WTC11 (cell line): Measurements from ENCODE around the gene GNL2. TPM values are rescaled to one million over a fixed set of nuclear protein-coding genes. Genes with fewer than 3 reads are reported as not detected.
"Not testable (repeated sequence)": the region's sequence is repeated elsewhere in the genome, so short reads cannot be mapped to it uniquely, and the experiment has no call there.

Source experiments
- ATAC-seq: fragments of 200-7000 bp; cut with Tn5 transposase; 2 replicates; pipeline ENCODE4 v1.10.0; 2021; ENCODE audit warnings: mild to moderate bottlenecking, moderate library complexity
- CTCF ChIA-PET: fragments of 300-600 bp; sonication (Branson Sonifier 250); formaldehyde crosslinking; loops from one replicate; lab custom pipeline; 2021; ENCODE audit warnings: antibody characterized with exemption; lab: Charles Lee
- POLR2A ChIA-PET: fragments of 350-600 bp; sonication (Branson Sonifier 250); formaldehyde crosslinking; loops from one replicate; lab custom pipeline; 2021; ENCODE audit warnings: antibody characterized with exemption; lab: Charles Lee
- DNase-seq: peaks from one replicate; pipeline ENCODE4 v3.0.0; 2021; ENCODE audit warnings: low spot score
- H3K27ac Mint-ChIP-seq: 2 replicates; pipeline ENCODE4 v1.8.0; 2021; ENCODE audit warnings: mixed read lengths
- H3K27me3 Mint-ChIP-seq: 2 replicates; pipeline ENCODE4 v1.8.0; 2021; ENCODE audit warnings: low read depth, mild to moderate bottlenecking, moderate library complexity, mixed read lengths
- H3K36me3 Mint-ChIP-seq: 2 replicates; pipeline ENCODE4 v1.8.0; 2021; ENCODE audit warnings: mixed read lengths
- H3K4me1 Mint-ChIP-seq: 2 replicates; pipeline ENCODE4 v1.8.0; 2022; ENCODE audit warnings: mixed read lengths
- H3K4me3 Mint-ChIP-seq: 2 replicates; pipeline ENCODE4 v1.8.0; 2021; ENCODE audit warnings: mild to moderate bottlenecking, moderate library complexity, mixed read lengths
- H3K9me3 Mint-ChIP-seq: 2 replicates; pipeline ENCODE4 v1.8.0; 2021; ENCODE audit warnings: mixed read lengths
- ATF6 ChIP-seq: sonication (generic); formaldehyde crosslinking; IDR thresholded peaks from 2 replicates; pipeline ENCODE4 v1.8.1; 2023; ENCODE audit warnings: mild to moderate bottlenecking, missing genetic modification reagents
- EMX1 ChIP-seq: fragments of 250-450 bp; sonication (Bioruptor Pico); IDR thresholded peaks from 2 replicates; pipeline ENCODE4 v1.8.0; 2021; ENCODE audit warnings: mild to moderate bottlenecking
- GRHL2 ChIP-seq: fragments of 250-450 bp; sonication (Bioruptor Pico); IDR thresholded peaks from 2 replicates; pipeline ENCODE4 v1.8.0; 2022; ENCODE audit warnings: mild to moderate bottlenecking, moderate library complexity; ENCODE audit not compliant: insufficient replicate concordance, severe bottlenecking
- IRF2 ChIP-seq: sonication (generic); formaldehyde crosslinking; IDR thresholded peaks from 2 replicates; pipeline ENCODE4 v1.8.0; 2022; ENCODE audit warnings: low read depth, missing genetic modification reagents, borderline replicate concordance
- NR1H2 ChIP-seq: sonication (generic); formaldehyde crosslinking; IDR thresholded peaks from 2 replicates; pipeline ENCODE4 v1.9.0; 2021; ENCODE audit warnings: mild to moderate bottlenecking, moderate library complexity, missing genetic modification reagents
- NR3C1 ChIP-seq: sonication (generic); formaldehyde crosslinking; conservative IDR thresholded peaks from 2 replicates; pipeline ENCODE4 v1.8.1; 2023; ENCODE audit warnings: low read depth, mild to moderate bottlenecking, missing genetic modification reagents
- OVOL2 ChIP-seq: fragments of 250-450 bp; sonication (Bioruptor Pico); IDR thresholded peaks from 2 replicates; pipeline ENCODE4 v1.9.0; 2021; ENCODE audit warnings: mild to moderate bottlenecking, borderline replicate concordance
- ZNF138 ChIP-seq: sonication (generic); formaldehyde crosslinking; conservative IDR thresholded peaks from 2 replicates; pipeline ENCODE4 v1.8.1; 2022; ENCODE audit warnings: mild to moderate bottlenecking, moderate library complexity, missing genetic modification reagents
- ZNF317 ChIP-seq: sonication (generic); formaldehyde crosslinking; IDR thresholded peaks from 2 replicates; pipeline ENCODE4 v1.8.1; 2023; ENCODE audit warnings: low read depth, mild to moderate bottlenecking, moderate library complexity, missing genetic modification reagents, borderline replicate concordance
- total RNA-seq: library from RNA; stranded (reverse); gene quantifications from 3 replicates; pipeline ENCODE4 v1.2.3, GENCODE V29; 2021
- TF ChIP-seq, protein P1 (sequence below): sonication (generic); formaldehyde crosslinking; IDR thresholded peaks from 2 replicates; pipeline ENCODE4 v1.8.0; 2023; ENCODE audit warnings: missing genetic modification reagents, mild to moderate bottlenecking, borderline replicate concordance
- TF ChIP-seq, protein P2 (sequence below): sonication (generic); formaldehyde crosslinking; conservative IDR thresholded peaks from 2 replicates; pipeline ENCODE4 v1.8.1; 2022; ENCODE audit warnings: mild to moderate bottlenecking, missing genetic modification reagents
- TF ChIP-seq, protein P3 (sequence below): sonication (generic); formaldehyde crosslinking; IDR thresholded peaks from 2 replicates; pipeline ENCODE4 v1.8.0; 2022; ENCODE audit warnings: mild to moderate bottlenecking, missing genetic modification reagents
- TF ChIP-seq, protein P4 (sequence below): fragments of 250-450 bp; sonication (Bioruptor Pico); conservative IDR thresholded peaks from 2 replicates; pipeline ENCODE4 v1.9.0; 2021; ENCODE audit warnings: mild to moderate bottlenecking
- TF ChIP-seq, protein P5 (sequence below): sonication (generic); formaldehyde crosslinking; IDR thresholded peaks from 2 replicates; pipeline ENCODE4 v1.8.1; 2022; ENCODE audit warnings: low read depth, mild to moderate bottlenecking, moderate library complexity, missing genetic modification reagents, borderline replicate concordance
- TF ChIP-seq, protein P6 (sequence below): sonication (generic); formaldehyde crosslinking; IDR thresholded peaks from 2 replicates; pipeline ENCODE4 v1.8.1; 2023; ENCODE audit warnings: mild to moderate bottlenecking, missing genetic modification reagents, borderline replicate concordance

Gene GNL2
- total RNA-seq, 1 experiment from 2014 or later, result 92.8 TPM

DNA sequence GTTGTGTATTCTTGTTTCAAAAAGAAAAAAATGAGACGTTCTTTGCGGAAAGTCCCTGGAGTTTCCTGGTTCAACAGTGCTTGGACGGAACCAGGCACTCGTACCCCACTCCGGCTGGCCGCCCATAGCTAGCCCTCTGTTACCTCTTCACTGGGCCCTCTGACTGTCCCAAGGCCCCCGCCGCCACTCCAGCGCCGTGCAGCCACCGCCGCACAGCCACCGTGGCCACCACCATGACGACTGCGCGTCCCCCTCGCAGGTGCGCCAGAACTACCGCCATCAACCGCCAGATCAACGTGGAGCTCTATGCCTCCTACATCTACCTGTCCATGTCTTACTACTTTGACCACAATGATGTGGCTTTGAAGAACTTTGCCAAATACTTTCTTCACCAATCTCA, 51.2 kb downstream of the GNL2 start:
- TF ChIP-seq EMX1, result no peak
- TF ChIP-seq OVOL2 (CRISPR knock-in tag), result no peak
- TF ChIP-seq, protein P1, sequence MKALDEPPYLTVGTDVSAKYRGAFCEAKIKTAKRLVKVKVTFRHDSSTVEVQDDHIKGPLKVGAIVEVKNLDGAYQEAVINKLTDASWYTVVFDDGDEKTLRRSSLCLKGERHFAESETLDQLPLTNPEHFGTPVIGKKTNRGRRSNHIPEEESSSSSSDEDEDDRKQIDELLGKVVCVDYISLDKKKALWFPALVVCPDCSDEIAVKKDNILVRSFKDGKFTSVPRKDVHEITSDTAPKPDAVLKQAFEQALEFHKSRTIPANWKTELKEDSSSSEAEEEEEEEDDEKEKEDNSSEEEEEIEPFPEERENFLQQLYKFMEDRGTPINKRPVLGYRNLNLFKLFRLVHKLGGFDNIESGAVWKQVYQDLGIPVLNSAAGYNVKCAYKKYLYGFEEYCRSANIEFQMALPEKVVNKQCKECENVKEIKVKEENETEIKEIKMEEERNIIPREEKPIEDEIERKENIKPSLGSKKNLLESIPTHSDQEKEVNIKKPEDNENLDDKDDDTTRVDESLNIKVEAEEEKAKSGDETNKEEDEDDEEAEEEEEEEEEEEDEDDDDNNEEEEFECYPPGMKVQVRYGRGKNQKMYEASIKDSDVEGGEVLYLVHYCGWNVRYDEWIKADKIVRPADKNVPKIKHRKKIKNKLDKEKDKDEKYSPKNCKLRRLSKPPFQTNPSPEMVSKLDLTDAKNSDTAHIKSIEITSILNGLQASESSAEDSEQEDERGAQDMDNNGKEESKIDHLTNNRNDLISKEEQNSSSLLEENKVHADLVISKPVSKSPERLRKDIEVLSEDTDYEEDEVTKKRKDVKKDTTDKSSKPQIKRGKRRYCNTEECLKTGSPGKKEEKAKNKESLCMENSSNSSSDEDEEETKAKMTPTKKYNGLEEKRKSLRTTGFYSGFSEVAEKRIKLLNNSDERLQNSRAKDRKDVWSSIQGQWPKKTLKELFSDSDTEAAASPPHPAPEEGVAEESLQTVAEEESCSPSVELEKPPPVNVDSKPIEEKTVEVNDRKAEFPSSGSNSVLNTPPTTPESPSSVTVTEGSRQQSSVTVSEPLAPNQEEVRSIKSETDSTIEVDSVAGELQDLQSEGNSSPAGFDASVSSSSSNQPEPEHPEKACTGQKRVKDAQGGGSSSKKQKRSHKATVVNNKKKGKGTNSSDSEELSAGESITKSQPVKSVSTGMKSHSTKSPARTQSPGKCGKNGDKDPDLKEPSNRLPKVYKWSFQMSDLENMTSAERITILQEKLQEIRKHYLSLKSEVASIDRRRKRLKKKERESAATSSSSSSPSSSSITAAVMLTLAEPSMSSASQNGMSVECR (CRISPR knock-in tag), result no peak
- TF ChIP-seq, protein P2, sequence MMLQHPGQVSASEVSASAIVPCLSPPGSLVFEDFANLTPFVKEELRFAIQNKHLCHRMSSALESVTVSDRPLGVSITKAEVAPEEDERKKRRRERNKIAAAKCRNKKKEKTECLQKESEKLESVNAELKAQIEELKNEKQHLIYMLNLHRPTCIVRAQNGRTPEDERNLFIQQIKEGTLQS (CRISPR knock-in tag), result no peak
- TF ChIP-seq ZNF138 (CRISPR knock-in tag), result no peak
- TF ChIP-seq, protein P3, sequence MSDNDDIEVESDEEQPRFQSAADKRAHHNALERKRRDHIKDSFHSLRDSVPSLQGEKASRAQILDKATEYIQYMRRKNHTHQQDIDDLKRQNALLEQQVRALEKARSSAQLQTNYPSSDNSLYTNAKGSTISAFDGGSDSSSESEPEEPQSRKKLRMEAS (CRISPR knock-in tag), result no peak
- TF ChIP-seq NR1H2 (CRISPR knock-in tag), result no peak
- no peak for TF ChIP-seq ZNF317 (CRISPR knock-in tag)
- no peak for TF ChIP-seq GRHL2 (CRISPR knock-in tag)
- peaks cover 44% of the 10 kb centered on the region for H3K36me3 Mint-ChIP-seq
- no peak for ATAC-seq
- no peaks in the 10 kb centered on the region for H3K27me3 Mint-ChIP-seq
- DNase-seq, result no peak
- CTCF ChIA-PET, result interaction anchor here (0.5 to 0.6 kb wide), 2 partner anchors 35 to 111 kb away, joined by 3 to 4 read pairs; no protein-coding TSS in a partner anchor
- no peaks in the 10 kb centered on the region for H3K4me1 Mint-ChIP-seq
- H3K4me3 Mint-ChIP-seq, result no peak overlapping the region
- no peak overlapping the region for H3K27ac Mint-ChIP-seq
- POLR2A ChIA-PET, result no interaction called here
- H3K9me3 Mint-ChIP-seq, result no peaks in the 10 kb centered on the region

DNA sequence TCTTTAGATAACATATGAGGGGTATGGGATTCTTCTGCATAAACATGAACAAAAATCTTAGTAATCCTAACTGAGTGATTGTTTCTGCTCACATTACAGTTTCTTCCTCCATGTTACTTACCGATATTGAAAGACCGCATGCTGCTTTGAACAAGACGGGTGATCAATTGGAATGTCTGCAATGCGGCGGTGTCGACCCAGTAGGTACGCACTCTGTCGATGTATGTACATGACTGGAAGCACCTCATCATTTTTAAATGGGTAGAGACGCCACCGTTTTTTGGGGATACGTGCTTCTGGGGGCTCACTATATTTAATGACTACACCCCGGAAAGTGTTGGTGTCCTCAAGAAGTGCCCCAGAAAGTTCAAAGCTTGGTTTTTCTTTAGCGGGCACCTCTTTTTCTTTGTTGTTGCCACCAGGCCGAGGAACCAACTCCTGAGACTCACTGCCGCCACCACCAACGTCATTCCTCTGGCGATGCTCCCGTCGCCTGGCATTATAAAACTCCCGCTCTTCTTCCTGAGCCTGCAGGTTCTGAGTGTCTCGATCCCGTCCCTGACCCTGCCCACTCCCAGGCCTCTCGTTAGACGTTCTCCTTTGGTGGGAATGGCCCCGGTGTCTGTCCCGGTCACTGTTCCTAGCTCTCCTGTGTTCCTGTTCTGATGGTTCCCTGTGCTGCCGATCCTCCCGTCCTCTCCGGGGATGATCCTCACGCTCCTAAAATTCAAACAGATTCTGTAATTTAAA, 55.5 kb downstream of the GNL2 start:
- Mint-ChIP-seq H3K27me3 (no peaks in the 10 kb centered on the region), H3K9me3 (no peaks in the 10 kb centered on the region), H3K27ac (peak overlapping the region; percentile 51; the same call in 1 of the 2 replicates), H3K4me3 (no peak overlapping the region), H3K4me1 (no peaks in the 10 kb centered on the region), H3K36me3 (peaks cover 55% of the 10 kb centered on the region)
- DNase-seq (no peak), ATAC-seq (no peak)
- TF ChIP-seq IRF2 (CRISPR knock-in tag) (no peak), NR3C1 (CRISPR knock-in tag) (no peak), ATF6 (CRISPR knock-in tag) (no peak)
- TF ChIP-seq, protein P4, sequence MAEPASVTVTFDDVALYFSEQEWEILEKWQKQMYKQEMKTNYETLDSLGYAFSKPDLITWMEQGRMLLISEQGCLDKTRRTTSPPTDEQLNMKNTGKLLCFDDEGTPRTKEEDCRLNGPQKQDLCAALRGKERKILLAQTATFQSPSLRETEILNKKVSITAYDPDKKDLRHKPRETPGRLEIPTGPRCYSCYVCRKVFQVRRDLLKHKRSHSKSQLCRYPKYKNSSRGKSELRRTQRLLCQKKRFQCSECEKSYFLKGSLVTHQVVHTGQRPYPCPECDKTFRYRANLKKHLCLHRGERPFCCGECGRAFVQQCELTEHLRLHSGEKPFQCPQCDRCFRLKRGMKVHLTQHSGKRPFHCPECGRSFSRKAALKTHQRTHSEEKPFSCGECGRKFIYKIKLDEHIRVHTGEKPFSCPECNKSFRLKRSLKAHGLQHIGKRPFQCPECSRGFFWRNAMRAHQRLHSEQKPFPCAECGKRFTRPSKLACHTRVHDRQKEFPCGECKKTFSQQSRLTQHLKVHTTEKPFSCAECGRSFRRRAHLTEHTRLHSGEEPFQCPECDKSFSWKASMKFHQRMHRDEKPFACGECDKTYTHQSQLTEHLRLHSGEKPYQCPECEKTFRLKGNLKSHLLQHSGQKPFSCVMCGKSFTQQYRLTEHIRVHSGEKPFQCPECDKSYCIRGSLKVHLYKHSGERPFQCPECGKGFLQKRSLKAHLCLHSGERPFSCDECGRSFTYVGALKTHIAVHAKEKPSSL (CRISPR knock-in tag), result no peak
- TF ChIP-seq, protein P5, sequence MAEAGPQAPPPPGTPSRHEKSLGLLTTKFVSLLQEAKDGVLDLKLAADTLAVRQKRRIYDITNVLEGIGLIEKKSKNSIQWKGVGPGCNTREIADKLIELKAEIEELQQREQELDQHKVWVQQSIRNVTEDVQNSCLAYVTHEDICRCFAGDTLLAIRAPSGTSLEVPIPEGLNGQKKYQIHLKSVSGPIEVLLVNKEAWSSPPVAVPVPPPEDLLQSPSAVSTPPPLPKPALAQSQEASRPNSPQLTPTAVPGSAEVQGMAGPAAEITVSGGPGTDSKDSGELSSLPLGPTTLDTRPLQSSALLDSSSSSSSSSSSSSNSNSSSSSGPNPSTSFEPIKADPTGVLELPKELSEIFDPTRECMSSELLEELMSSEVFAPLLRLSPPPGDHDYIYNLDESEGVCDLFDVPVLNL (CRISPR knock-in tag), result no peak
- TF ChIP-seq, protein P6, sequence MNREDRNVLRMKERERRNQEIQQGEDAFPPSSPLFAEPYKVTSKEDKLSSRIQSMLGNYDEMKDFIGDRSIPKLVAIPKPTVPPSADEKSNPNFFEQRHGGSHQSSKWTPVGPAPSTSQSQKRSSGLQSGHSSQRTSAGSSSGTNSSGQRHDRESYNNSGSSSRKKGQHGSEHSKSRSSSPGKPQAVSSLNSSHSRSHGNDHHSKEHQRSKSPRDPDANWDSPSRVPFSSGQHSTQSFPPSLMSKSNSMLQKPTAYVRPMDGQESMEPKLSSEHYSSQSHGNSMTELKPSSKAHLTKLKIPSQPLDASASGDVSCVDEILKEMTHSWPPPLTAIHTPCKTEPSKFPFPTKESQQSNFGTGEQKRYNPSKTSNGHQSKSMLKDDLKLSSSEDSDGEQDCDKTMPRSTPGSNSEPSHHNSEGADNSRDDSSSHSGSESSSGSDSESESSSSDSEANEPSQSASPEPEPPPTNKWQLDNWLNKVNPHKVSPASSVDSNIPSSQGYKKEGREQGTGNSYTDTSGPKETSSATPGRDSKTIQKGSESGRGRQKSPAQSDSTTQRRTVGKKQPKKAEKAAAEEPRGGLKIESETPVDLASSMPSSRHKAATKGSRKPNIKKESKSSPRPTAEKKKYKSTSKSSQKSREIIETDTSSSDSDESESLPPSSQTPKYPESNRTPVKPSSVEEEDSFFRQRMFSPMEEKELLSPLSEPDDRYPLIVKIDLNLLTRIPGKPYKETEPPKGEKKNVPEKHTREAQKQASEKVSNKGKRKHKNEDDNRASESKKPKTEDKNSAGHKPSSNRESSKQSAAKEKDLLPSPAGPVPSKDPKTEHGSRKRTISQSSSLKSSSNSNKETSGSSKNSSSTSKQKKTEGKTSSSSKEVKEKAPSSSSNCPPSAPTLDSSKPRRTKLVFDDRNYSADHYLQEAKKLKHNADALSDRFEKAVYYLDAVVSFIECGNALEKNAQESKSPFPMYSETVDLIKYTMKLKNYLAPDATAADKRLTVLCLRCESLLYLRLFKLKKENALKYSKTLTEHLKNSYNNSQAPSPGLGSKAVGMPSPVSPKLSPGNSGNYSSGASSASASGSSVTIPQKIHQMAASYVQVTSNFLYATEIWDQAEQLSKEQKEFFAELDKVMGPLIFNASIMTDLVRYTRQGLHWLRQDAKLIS, result no peak
- ChIA-PET POLR2A (no interaction called here), CTCF (no interaction called here)

- H3K4me3 Mint-ChIP-seq, H3K27ac Mint-ChIP-seq, ATAC-seq, H3K27me3 Mint-ChIP-seq, CTCF ChIA-PET, DNase-seq, H3K4me1 Mint-ChIP-seq, H3K9me3 Mint-ChIP-seq, POLR2A ChIA-PET: not testable (repeated sequence)
- H3K36me3 Mint-ChIP-seq, result peaks cover 54% of the 10 kb centered on the region
Observed at GRCh38 chr1:37539154-37539553, 56.6 kb downstream of the GNL2 start.
